Stimulated activated CD4-positive, alpha-beta T cell treated with anti-CD3 and anti-CD28 coated beads, Interleukin-2, amount 100 ng/mL, for 4 hours (primary cell): ENCODE results near the gene DIPK2A.

Experiments
- DNase-seq: peaks from one replicate; pipeline ENCODE4 v3.0.0-alpha.2; 2020; ENCODE audit warnings: low read depth

The DIPK2A gene, protein sequence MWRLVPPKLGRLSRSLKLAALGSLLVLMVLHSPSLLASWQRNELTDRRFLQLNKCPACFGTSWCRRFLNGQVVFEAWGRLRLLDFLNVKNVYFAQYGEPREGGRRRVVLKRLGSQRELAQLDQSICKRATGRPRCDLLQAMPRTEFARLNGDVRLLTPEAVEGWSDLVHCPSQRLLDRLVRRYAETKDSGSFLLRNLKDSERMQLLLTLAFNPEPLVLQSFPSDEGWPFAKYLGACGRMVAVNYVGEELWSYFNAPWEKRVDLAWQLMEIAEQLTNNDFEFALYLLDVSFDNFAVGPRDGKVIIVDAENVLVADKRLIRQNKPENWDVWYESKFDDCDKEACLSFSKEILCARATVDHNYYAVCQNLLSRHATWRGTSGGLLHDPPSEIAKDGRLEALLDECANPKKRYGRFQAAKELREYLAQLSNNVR

GRCh38 chr3:143971359-143972154 lies at the start of gene DIPK2A:
Gene DIPK2A (plus strand): TSS chr3:143971823. CDS start chr3:143972333, 510 bp downstream.
- DNase-seq = peak; percentile 96

DNA sequence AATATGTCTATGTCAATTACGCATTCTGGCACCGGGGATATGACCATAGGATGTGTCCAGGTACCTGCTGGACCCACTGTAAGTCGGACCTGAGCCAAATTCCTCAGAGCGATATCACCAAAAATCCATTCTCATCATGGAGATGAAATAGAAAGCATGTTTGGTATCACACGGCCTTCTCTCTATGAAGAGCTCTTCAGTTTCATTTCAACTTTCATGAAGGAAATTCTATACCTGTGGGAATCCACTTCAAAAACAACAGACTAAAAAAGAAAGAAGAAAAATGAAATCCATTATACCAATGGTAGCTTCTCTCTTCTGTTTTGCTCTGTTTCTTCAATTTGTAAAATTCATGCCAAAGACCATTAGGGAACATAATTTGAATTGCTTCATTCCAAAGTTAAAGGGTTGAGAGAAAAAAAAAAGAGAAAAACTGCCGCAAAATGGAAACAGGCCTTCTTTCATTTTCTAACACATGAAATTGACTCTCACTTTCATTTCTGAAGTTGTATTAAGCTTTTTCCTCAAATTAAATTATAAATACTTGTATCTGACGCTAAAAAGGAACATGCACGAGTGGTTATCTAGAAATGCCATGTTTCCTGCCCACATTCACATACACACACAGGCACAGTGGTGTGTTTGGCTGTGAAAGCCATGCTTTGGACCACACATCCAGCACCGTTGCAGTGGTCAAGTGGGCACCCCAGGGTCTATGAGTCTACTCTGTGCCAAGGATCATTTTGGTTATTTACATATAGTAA lies 46.9 kb upstream of the DIPK2A start:
- no peak for DNase-seq

GRCh38 chr3:143928056-143928455 lies 43.6 kb upstream of the DIPK2A start:
- no peak for DNase-seq

- no peak for DNase-seq
Observed at GRCh38 chr3:143928541-143929255, 42.9 kb upstream of the DIPK2A start.

- DNase-seq = no peak
Observed at GRCh38 chr3:143934791-143935190, 36.8 kb upstream of the DIPK2A start.

GRCh38 chr3:143935678-143936077 lies 35.9 kb upstream of the DIPK2A start:
- no peak for DNase-seq

GRCh38 chr3:143950810-143951209 lies 20.8 kb upstream of the DIPK2A start:
- no peak for DNase-seq

DNA sequence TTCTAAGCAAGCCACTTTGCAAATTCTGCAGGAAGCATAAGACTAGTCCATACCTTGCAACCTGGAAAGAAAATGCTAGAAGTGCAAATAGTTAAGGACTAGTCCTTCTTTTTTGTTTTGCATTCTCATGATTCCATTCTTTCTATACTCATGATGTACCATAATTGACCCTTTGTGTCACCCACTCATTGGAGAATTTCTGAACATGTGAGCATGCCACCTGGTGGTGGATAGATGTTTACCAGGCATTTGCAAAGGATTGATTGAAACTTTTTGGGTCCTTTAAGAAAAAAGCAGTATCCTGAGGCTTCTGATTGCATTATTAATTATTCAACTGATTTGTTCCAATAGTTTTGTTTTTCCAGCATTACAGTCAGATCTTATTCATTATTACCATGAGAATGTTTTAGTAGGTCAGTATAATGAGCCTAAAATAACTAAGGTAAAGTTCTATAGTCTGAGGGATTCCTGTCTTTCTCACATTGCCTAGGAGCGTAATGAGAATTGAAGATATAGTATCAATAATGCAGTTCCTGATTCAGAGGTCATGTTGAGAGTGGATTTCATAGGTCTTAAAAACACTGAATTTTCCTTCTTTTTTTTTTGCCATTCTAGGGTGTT lies 20.2 kb upstream of the DIPK2A start:
- peak; percentile 9 for DNase-seq

DNA sequence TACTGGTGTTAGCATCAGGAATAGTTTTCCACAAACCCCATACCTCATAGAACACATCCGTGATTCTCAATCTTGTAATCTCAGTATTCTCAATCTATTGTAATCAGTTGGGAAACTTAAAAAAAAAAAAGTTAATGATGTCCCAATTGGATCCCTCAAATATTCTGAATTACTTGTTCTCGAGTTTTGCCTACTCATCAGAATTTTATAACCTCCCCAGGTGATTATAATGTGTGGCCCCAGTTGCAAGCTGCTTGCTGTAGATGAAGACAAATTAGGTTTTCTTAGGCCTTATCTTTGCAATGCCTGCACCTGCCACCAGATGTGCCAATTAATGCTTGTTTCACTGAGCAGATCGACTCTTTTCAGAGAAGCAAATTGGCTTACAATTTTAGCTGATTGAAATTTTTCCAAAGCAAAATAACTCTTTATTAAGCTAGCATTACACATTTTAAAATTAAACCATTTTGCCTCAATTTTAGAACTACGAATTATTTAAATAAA lies 19.0 kb upstream of the DIPK2A start:
- DNase-seq = no peak

GRCh38 chr3:143955113-143955512 lies 16.5 kb upstream of the DIPK2A start:
- no peak for DNase-seq

GRCh38 chr3:143956838-143957237 lies 14.8 kb upstream of the DIPK2A start:
- no peak for DNase-seq

- no peak for DNase-seq
Observed at GRCh38 chr3:143957453-143957852, 14.2 kb upstream of the DIPK2A start.

GRCh38 chr3:143958966-143959365 lies 12.7 kb upstream of the DIPK2A start:
- DNase-seq = no peak

DNA sequence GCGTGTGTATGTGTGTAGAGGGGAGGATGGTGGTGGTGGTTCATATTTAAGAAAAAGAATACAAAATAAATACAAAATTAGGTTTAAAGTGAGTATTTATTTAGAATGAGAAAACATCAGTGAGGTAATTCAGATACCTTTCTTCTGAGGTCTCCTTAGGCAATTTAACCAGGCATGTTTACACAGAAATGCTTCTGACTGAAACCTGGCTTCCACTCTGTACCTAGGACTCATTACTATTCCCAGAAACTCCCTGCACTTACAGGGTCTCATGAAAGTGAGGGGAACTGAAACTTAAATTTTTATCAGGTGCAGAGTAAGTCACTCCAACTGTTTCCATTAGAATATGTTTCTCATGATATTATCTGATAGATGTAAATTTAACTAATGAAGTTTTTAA lies 10.3 kb upstream of the DIPK2A start:
- DNase-seq = no peak

GRCh38 chr3:143963946-143964345 lies 7.7 kb upstream of the DIPK2A start:
- no peak for DNase-seq

DNA sequence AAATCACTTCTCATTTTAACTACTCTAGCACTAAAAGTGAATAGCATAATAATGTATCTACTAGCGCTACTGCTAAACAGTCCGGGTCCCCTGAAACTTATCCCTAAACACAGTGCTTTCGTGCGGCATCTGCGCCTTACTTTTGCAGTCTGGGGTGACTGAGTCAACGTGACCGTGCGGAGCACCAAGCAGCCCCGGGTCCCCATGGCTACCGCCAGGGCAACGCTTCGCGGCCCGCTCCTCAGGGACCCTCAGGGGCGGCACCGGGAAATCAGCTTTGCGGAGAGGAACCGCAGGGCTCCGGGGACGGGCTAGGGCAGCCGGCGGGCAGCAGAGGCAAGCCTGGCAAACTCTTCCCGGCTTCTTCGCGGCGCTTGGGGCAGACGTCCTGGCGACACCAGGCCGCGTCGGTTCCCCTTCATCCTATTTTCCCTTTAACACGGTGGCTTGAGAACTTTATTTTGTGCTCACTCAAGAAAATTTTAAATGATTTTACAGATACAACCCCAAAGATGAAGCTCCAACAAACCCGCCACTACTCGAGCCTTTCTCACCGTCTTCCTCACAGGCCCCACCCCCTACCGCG lies 757 bp upstream of the DIPK2A start:
- peak; percentile 6 for DNase-seq

DNA sequence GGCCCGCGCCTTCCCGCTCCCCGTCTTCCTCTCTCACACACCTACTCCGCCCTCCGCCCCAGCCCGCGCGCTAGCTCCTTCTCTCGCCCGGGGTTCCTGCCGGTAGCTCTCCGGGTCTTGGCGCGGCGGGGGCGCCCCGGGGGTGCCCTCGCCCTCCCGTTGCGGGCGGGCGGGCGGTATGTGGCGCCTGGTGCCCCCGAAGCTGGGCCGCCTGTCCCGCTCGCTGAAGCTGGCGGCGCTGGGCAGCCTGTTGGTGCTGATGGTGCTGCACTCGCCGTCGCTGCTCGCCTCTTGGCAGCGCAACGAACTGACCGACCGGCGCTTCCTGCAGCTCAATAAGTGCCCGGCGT lies 507 bp downstream of the DIPK2A start:
- no peak for DNase-seq

- peak; percentile 16 for DNase-seq
Observed at GRCh38 chr3:143972505-143973258, 1.1 kb downstream of the DIPK2A start.

GRCh38 chr3:143973259-143974021 lies 1.8 kb downstream of the DIPK2A start:
- DNase-seq = peak; percentile 50
